ENCODE results near the gene HOXB7.
A peak's percentile ranks its signal among the peaks of the same experiment; 100 is the strongest.

The HOXB7 gene

GRCh38 chr17:48612854-48613691 lies 2.3 kb upstream of the HOXB7 start:
- DNase-seq (ENCODE audit: low read depth, low spot score), result peak; percentile 46

GRCh38 chr17:48612456-48612853 lies 1.6 kb upstream of the HOXB7 start:
- H3K4me3 ChIP-seq (ENCODE audit: low read length), result peak overlapping the region; percentile 51
- DNase-seq (ENCODE audit: low read depth, low spot score), result no peak

More at GRCh38 chr17:48612854-48613691, 2.3 kb upstream of the HOXB7 start:
- peak overlapping the region; percentile 51 for H3K4me3 ChIP-seq (ENCODE audit: low read length)

GRCh38 chr17:48611681-48612455 lies 1.1 kb upstream of the HOXB7 start:
- peak overlapping the region; percentile 85 for H3K4me3 ChIP-seq (ENCODE audit: low read length)
- no peak for DNase-seq (ENCODE audit: low read depth, low spot score)

- no peak for DNase-seq (ENCODE audit: low read depth, low spot score)
- H3K4me3 ChIP-seq (ENCODE audit: low read length), result peak overlapping the region; percentile 85
These were observed 396 bp upstream of the HOXB7 start for GRCh38 chr17:48611213-48611612.

GRCh38 chr17:48609759-48610281 lies 997 bp downstream of the HOXB7 start:
- DNase-seq (ENCODE audit: low read depth, low spot score), result no peak

GRCh38 chr17:48609033-48609432 lies 1.8 kb downstream of the HOXB7 start:
- no peak for DNase-seq (ENCODE audit: low read depth, low spot score)
- no peak overlapping the region for H3K4me3 ChIP-seq (ENCODE audit: low read length)

More at GRCh38 chr17:48609759-48610281, 997 bp downstream of the HOXB7 start:
- H3K4me3 ChIP-seq (ENCODE audit: low read length), result peak overlapping the region; percentile 85

GRCh38 chr17:48608494-48608834 lies 2.4 kb downstream of the HOXB7 start:
- DNase-seq (ENCODE audit: low read depth, low spot score), result no peak
- no peak overlapping the region for H3K4me3 ChIP-seq (ENCODE audit: low read length)

- no peak for DNase-seq (ENCODE audit: low read depth, low spot score)
- H3K4me3 ChIP-seq (ENCODE audit: low read length), result no peak overlapping the region
These were observed 3.8 kb downstream of the HOXB7 start for GRCh38 chr17:48606892-48607614.

- no peak for DNase-seq (ENCODE audit: low read depth, low spot score)
- H3K4me3 ChIP-seq (ENCODE audit: low read length), result no peak overlapping the region
These were observed 4.6 kb downstream of the HOXB7 start for GRCh38 chr17:48605991-48606891.

GRCh38 chr17:48605409-48605919 lies 5.4 kb downstream of the HOXB7 start:
- H3K4me3 ChIP-seq (ENCODE audit: low read length), result no peak overlapping the region
- no peak for DNase-seq (ENCODE audit: low read depth, low spot score)

- no peak for DNase-seq (ENCODE audit: low read depth, low spot score)
These were observed 6.0 kb downstream of the HOXB7 start, which contains the start of gene HOXB6 for GRCh38 chr17:48604770-48605329. TSS of gene HOXB6 (minus strand) at chr17:48604986. CDS start at chr17:48598150, 6,836 bp downstream.

GRCh38 chr17:48603959-48604769 lies 6.7 kb downstream of the HOXB7 start:
- no peak for DNase-seq (ENCODE audit: low read depth, low spot score)
- no peak overlapping the region for H3K4me3 ChIP-seq (ENCODE audit: low read length)

More at GRCh38 chr17:48604770-48605329, 6.0 kb downstream of the HOXB7 start, which contains the start of gene HOXB6:
- H3K4me3 ChIP-seq (ENCODE audit: low read length), result no peak within 1 kb of the TSS

- DNase-seq (ENCODE audit: low read depth, low spot score), result no peak
- peak overlapping the region; percentile 23 for H3K4me3 ChIP-seq (ENCODE audit: low read length)
These were observed 9.0 kb downstream of the HOXB7 start for GRCh38 chr17:48601539-48602425.

GRCh38 chr17:48601207-48601538 lies 9.6 kb downstream of the HOXB7 start:
- DNase-seq (ENCODE audit: low read depth, low spot score), result no peak
- no peak overlapping the region for H3K4me3 ChIP-seq (ENCODE audit: low read length)

GRCh38 chr17:48600244-48601098 lies 10.3 kb downstream of the HOXB7 start:
- H3K4me3 ChIP-seq (ENCODE audit: low read length), result no peak overlapping the region
- DNase-seq (ENCODE audit: low read depth, low spot score), result no peak

All from Jurkat, Clone E6-1 (cell line).